H1 (cell line): ENCODE measurements around the gene RO60. TPM values are rescaled to one million over a fixed set of nuclear protein-coding genes. Genes with fewer than 3 reads are reported as not detected.

ENCODE experiments used
- CTBP2 ChIP-seq: IDR thresholded peaks from 2 replicates; pipeline ENCODE4 v1.7.0; 2011; ENCODE audit warnings: borderline replicate concordance, mild to moderate bottlenecking, moderate library complexity, mixed read lengths, low read length; ENCODE audit not compliant: insufficient read depth, insufficient read length
- polyA plus RNA-seq, 7 experiments: library from polyadenylated mRNA; depleted of rRNA in 3 of 7; stranded (reverse) in 5 of 7; unstranded in 2 of 7; fragments of >200 nt in 5 of 7; fragments of 200-250 nt in 2 of 7; gene quantifications; 1 replicate in 5 of 7; 2 replicates in 1 of 7; 4 replicates in 1 of 7; pipeline versions ENCODE4 v1.2.1 to v1.2.3, GENCODE V29; 2011 to 2013; ENCODE audit warnings: missing spikeins in 2 of 7, mixed read lengths in 2 of 7
- total RNA-seq: library from RNA; stranded (reverse); fragmentation: NEBNext Ultra II Directional; extraction: Animal tissue kit (Norgen Biotek cat#: 25700); gene quantifications from 2 replicates; pipeline ENCODE4 v1.2.1, GENCODE V29; 2021

The RO60 gene
- total and polyA plus RNA-seq, 2 of the 8 experiments (the other 6 are each of a cell fraction or from before 2014, with no cell fraction given) = 13.6 to 103 TPM

GRCh38 chr1:193102662-193103061 is 43.2 kb downstream of the RO60 start (continued):
- no peak for TF ChIP-seq CTBP2
